Fibroblast of mammary gland (primary cell): ENCODE measurements around the gene TREX2.

Experiments
- DNase-seq: peaks from one replicate; pipeline ENCODE4 v3.0.0-alpha.2; 2010; ENCODE audit warnings: low read depth
- H3K4me3 ChIP-seq: 2 replicates; pipeline ENCODE4 v1.5.1; 2011; ENCODE audit warnings: low read depth, mild to moderate bottlenecking, low read length, moderate library complexity; ENCODE audit not compliant: control insufficient read depth
- CTCF ChIP-seq: conservative IDR thresholded peaks from 2 replicates; pipeline ENCODE4 v1.5.1; 2011; ENCODE audit warnings: low read depth, low read length, inconsistent platforms; ENCODE audit not compliant: control insufficient read depth, insufficient read depth

Gene TREX2

GRCh38 chrX:153433161-153433680 is 12.6 kb downstream of the TREX2 start:
- TF ChIP-seq CTCF = no peak
- DNase-seq = no peak
- no peak overlapping the region for H3K4me3 ChIP-seq

DNA sequence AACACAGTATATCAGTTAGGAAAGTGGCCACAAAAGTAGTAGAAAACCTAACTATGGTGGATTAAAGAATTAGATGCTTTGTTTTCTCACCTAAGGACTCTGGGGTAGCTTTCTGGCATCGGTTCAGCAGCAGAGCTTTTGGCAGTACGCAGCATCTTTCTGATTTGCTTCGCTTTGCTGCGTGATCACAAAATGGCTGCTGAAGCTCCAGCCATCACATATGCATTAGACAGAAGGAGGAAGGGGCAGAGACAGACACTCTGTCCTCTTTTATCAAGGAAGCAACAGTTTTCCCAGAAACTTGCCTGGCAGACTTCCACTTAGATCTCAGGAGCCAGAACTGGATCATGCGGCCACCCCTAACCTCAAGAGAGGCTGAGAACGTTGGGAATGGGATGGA is 15.1 kb downstream of the TREX2 start:
- H3K4me3 ChIP-seq = no peak overlapping the region
- DNase-seq = no peak
- no peak for TF ChIP-seq CTCF

DNA sequence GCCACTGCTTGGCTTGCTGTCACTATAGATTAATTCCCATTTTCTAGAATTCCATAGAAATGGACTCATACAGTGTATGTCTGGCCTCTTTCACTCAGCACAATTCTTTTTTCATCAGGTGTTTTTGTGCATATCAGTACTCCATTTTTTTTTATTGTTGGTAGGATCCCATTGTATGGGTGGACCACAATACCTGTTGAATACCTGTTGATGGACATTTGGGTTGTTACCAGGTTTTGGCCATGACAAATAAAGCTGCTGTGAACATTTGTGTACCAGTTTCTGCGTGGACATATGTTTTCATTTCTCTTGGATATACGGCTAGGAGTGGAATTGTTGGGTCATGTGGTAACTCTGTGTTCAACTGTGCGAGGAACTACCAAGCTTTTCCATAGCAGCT is 19.7 kb downstream of the TREX2 start:
- no peak for DNase-seq
- no peak overlapping the region for H3K4me3 ChIP-seq
- TF ChIP-seq CTCF = no peak

DNA sequence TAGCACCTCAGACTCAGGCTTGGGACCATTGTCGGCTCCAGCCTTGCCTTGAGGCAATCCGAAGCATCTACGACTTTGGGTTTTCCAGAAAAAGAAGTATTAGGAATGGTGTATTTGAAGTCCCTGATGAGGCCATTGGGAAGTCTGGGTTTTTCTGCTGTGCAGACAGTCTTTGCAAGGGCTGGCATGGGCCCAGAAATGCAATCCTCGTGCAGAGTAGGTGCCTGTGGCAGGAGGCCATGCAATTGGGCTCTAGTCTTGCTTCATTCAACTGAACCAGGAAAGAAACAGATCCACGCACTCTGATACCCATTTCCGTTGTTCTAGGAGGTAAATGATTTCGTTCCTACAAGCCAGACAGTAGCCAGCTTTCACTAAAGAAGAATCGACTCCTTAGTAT is 22.2 kb downstream of the TREX2 start:
- no peak for DNase-seq
- no peak for TF ChIP-seq CTCF
- no peak overlapping the region for H3K4me3 ChIP-seq

- H3K4me3 ChIP-seq = no peak overlapping the region
- no peak for TF ChIP-seq CTCF
- no peak for DNase-seq
These were observed 24.0 kb downstream of the TREX2 start for GRCh38 chrX:153421856-153422255.

GRCh38 chrX:153420851-153421599 is 24.8 kb downstream of the TREX2 start:
- no peak for DNase-seq
- H3K4me3 ChIP-seq = no peak overlapping the region
- no peak for TF ChIP-seq CTCF
